Fibroblast of pulmonary artery (primary cell): ENCODE data around the gene RAET1L.

ENCODE experiments used
- DNase-seq: peaks from one replicate; pipeline ENCODE4 v3.0.0-alpha.2; 2010; ENCODE audit warnings: low read depth
- H3K4me3 ChIP-seq: replicated peaks from 2 replicates; pipeline ENCODE4 v1.5.1; 2011; ENCODE audit warnings: low read depth, mild to moderate bottlenecking, control low read depth, low read length, moderate library complexity
- CTCF ChIP-seq: IDR thresholded peaks from 2 replicates; pipeline ENCODE4 v1.5.1; 2011; ENCODE audit warnings: mild to moderate bottlenecking, control low read depth, low read length, inconsistent platforms; ENCODE audit errors: missing control alignments

The RAET1L gene

GRCh38 chr6:149990661-149991471 is 34.5 kb downstream of the RAET1L start:
- H3K4me3 ChIP-seq = no peak overlapping the region
- no peak for TF ChIP-seq CTCF
- DNase-seq = no peak

- TF ChIP-seq CTCF = no peak
- DNase-seq = no peak
- no peak overlapping the region for H3K4me3 ChIP-seq
These were observed 35.1 kb downstream of the RAET1L start for GRCh38 chr6:149990212-149990660.

GRCh38 chr6:149988550-149989346 is 36.6 kb downstream of the RAET1L start:
- TF ChIP-seq CTCF = no peak
- no peak for DNase-seq
- no peak overlapping the region for H3K4me3 ChIP-seq

- H3K4me3 ChIP-seq = no peak overlapping the region
- no peak for TF ChIP-seq CTCF
- no peak for DNase-seq
These were observed 37.7 kb downstream of the RAET1L start for GRCh38 chr6:149987602-149988107.

- DNase-seq = no peak
These were observed 39.8 kb downstream of the RAET1L start for GRCh38 chr6:149985481-149985937.

GRCh38 chr6:149984773-149985172 is 40.6 kb downstream of the RAET1L start:
- no peak for DNase-seq
- H3K4me3 ChIP-seq = no peak overlapping the region
- TF ChIP-seq CTCF = no peak

More at GRCh38 chr6:149985481-149985937, 39.8 kb downstream of the RAET1L start:
- H3K4me3 ChIP-seq = no peak overlapping the region
- TF ChIP-seq CTCF = no peak
